Measurements from ENCODE around the gene MACF1. TPM values are rescaled to one million over a fixed set of nuclear protein-coding genes. Genes with fewer than 3 reads are reported as not detected.

MACF1 gene, protein sequence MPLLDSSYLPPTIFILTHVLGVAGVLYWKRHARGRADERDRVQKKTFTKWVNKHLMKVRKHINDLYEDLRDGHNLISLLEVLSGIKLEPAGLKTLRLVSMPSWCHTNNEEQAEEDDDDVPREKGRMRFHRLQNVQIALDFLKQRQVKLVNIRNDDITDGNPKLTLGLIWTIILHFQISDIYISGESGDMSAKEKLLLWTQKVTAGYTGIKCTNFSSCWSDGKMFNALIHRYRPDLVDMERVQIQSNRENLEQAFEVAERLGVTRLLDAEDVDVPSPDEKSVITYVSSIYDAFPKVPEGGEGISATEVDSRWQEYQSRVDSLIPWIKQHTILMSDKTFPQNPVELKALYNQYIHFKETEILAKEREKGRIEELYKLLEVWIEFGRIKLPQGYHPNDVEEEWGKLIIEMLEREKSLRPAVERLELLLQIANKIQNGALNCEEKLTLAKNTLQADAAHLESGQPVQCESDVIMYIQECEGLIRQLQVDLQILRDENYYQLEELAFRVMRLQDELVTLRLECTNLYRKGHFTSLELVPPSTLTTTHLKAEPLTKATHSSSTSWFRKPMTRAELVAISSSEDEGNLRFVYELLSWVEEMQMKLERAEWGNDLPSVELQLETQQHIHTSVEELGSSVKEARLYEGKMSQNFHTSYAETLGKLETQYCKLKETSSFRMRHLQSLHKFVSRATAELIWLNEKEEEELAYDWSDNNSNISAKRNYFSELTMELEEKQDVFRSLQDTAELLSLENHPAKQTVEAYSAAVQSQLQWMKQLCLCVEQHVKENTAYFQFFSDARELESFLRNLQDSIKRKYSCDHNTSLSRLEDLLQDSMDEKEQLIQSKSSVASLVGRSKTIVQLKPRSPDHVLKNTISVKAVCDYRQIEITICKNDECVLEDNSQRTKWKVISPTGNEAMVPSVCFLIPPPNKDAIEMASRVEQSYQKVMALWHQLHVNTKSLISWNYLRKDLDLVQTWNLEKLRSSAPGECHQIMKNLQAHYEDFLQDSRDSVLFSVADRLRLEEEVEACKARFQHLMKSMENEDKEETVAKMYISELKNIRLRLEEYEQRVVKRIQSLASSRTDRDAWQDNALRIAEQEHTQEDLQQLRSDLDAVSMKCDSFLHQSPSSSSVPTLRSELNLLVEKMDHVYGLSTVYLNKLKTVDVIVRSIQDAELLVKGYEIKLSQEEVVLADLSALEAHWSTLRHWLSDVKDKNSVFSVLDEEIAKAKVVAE (N-terminal part only)
- total RNA-seq, result 185 and 197 TPM in 2 replicates
- long read RNA-seq, partial matches to known transcripts, result 36 of 43 reads
- long read RNA-seq, other reads (novel, unspliced or antisense), result 7 of 43 reads

DNA sequence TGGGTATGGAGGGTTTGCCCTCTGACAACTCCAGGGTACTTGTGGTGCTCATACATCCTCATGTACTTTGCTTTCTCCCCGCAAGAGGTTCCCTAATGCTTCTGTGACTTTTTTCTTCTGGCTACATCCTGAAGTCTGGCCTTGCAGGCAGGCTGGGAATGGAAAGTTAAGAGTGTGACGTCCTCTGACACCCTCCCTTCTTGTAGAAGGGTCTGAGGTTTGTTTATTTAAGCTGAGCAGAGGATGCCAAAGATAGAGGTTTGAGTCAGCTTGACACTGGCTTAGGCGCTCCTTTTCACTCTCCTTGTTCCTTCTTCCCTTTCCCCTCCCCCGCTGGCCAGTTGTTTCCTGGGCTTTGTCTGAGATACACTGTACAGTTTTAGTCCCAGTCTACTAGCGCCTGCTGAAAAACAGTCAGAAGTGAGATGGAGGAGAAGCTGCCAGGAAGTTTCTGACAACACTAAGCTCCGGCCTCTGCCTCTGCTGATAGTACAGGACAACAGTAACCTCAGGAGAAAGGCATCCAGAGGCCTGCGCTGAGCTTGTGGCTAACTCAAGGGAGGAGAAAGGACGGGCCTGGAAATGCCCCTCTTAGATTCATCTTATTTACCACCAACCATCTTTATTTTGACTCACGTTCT lies at the start of gene MACF1:
Gene MACF1, plus strand, starts transcription at position 255 of the 641 bp plus-strand sequence. Its CDS starts 328 bp downstream, at position 583.
- DNase-seq (ENCODE audit: low read depth, low spot score), result peak; percentile 30
- TF ChIP-seq, protein P1, sequence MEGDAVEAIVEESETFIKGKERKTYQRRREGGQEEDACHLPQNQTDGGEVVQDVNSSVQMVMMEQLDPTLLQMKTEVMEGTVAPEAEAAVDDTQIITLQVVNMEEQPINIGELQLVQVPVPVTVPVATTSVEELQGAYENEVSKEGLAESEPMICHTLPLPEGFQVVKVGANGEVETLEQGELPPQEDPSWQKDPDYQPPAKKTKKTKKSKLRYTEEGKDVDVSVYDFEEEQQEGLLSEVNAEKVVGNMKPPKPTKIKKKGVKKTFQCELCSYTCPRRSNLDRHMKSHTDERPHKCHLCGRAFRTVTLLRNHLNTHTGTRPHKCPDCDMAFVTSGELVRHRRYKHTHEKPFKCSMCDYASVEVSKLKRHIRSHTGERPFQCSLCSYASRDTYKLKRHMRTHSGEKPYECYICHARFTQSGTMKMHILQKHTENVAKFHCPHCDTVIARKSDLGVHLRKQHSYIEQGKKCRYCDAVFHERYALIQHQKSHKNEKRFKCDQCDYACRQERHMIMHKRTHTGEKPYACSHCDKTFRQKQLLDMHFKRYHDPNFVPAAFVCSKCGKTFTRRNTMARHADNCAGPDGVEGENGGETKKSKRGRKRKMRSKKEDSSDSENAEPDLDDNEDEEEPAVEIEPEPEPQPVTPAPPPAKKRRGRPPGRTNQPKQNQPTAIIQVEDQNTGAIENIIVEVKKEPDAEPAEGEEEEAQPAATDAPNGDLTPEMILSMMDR (conservative IDR thresholded peaks at IDR 0.05), result peak; percentile 25
- Mint-ChIP-seq H3K4me3 (peak within 1 kb of the TSS; percentile 68), H3K27ac (ENCODE audit: unreplicated experiment) (peak within 1 kb of the TSS; percentile 45), H3K27me3 (ENCODE audit: low read depth) (no peaks in the 10 kb centered on the region), H3K36me3 (ENCODE audit: low read depth) (no peaks in the 10 kb centered on the region), H3K4me1 (peaks cover 33% of the 10 kb centered on the region), H3K9me3 (no peaks in the 10 kb centered on the region)

DNA sequence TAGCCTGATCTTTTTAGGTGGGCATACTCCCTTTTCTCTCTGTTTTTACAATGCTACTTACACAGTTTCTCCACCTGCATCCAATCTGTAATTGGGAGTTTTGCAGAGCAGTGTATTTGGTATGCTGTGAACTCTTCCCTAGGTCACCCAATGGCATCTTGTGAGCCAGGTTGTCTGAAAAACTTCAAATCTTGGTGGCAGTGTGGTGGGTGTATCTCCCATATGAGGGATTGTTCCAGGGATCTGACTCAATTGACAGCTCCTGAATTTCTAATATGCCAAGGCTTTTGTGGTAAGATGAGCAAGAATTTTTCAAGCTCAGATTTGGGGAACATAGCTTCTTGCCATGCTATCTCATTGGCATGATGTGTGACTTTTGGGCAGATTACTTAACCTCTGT lies 47.2 kb upstream of the MACF1 start:
- H3K4me3 Mint-ChIP-seq, result no peak overlapping the region
- peaks cover 20% of the 10 kb centered on the region for H3K27me3 Mint-ChIP-seq (ENCODE audit: low read depth)
- H3K4me1 Mint-ChIP-seq, result peaks cover 44% of the 10 kb centered on the region
- no peak overlapping the region for H3K27ac Mint-ChIP-seq (ENCODE audit: unreplicated experiment)
- H3K9me3 Mint-ChIP-seq, result no peaks in the 10 kb centered on the region
- H3K36me3 Mint-ChIP-seq (ENCODE audit: low read depth), result no peaks in the 10 kb centered on the region
- no peak for DNase-seq (ENCODE audit: low read depth, low spot score)
- TF ChIP-seq, protein P1 (conservative IDR thresholded peaks at IDR 0.05), result no peak

DNA sequence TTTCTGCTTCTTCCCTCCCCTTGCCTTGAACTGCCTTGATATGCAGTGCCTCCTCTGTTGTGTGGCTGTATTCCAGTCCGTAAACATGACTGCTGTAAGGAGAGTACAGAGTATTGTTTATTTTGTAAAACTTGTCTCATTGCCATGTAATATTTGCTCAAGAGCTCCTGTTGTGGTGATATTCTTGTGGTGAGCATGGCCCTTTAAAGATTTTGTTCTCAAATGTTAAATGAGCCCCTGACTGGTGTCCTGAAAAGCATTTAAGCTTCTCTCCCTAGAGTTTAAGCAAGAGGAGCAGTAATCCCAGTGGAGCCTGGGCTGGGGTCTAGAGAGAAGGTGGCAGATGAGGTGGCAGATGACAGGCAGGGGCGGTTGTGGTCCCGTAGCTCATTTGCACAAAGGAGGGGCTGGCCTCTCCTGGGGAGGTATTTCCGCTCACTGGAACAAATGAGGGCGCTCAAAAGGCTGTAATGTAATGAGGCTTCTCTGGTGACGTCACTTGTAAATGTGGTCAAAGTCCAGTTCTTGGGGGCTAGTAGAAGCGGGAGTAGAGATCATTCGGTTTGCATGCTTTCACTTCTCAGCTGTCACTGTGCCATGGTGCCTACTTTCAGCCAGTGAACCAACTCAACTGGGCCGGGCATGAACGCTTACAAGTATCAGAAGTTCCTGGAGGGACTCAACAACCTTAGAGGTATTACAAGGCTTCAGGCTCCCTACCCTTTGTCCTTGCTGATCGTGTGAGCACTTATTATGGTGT lies 46.0 kb upstream of the MACF1 start:
- Mint-ChIP-seq H3K9me3 (no peaks in the 10 kb centered on the region), H3K4me3 (no peak overlapping the region), H3K4me1 (peaks cover 35% of the 10 kb centered on the region), H3K36me3 (ENCODE audit: low read depth) (no peaks in the 10 kb centered on the region), H3K27ac (ENCODE audit: unreplicated experiment) (no peak overlapping the region), H3K27me3 (ENCODE audit: low read depth) (peaks cover 22% of the 10 kb centered on the region)
- TF ChIP-seq, protein P1 (conservative IDR thresholded peaks at IDR 0.05), result no peak
- DNase-seq (ENCODE audit: low read depth, low spot score), result no peak

DNA sequence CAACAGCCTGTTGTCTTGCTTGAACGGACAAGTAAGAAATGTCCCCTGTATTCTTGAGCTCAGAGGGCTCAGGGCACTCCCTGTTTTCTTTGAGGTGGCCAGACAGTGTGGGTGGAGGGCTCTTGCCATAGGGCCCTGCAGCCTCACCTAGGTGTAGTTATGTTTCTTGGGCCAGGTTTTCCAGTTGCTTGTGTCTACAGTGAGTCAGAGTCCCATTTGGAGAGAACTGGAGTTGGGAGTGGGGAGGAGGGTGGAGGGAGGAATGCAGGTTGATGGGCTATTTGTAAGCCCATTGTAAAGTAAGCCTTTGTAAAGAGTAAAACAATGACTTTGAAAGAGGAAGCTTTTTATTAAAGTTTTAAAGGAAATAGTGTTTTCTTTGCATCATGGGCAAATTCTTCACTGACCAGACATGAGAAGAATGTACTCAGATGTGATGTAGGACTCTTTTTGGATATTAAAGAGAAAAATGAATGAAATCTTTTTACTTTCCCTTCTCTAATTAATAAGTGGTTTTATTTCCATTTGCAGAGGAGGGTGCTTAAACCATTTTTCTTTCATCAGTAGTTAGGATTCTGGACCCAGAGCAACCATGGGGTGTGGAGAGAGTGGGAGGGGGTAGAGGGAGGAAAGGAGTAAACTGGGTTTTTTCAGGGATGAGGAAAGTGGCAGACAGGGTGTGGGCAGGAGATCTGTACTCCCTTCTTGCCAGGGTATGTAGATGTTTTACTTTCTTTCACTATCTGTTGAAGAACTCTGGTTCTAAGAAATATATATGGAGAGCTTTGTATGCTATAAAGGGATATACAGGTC lies 45.1 kb upstream of the MACF1 start:
- TF ChIP-seq, protein P1 (conservative IDR thresholded peaks at IDR 0.05), result no peak
- peaks cover 26% of the 10 kb centered on the region for H3K4me1 Mint-ChIP-seq

More for the DNA sequence above, 45.1 kb upstream of the MACF1 start:
- Mint-ChIP-seq H3K36me3 (ENCODE audit: low read depth) (no peaks in the 10 kb centered on the region), H3K27ac (ENCODE audit: unreplicated experiment) (peak overlapping the region; percentile 24), H3K9me3 (no peaks in the 10 kb centered on the region), H3K27me3 (ENCODE audit: low read depth) (peaks cover 22% of the 10 kb centered on the region), H3K4me3 (no peak overlapping the region)
- no peak for DNase-seq (ENCODE audit: low read depth, low spot score)
